K562 (cell line): ENCODE data around the gene GOLGB1. TPM values are rescaled to one million over a fixed set of nuclear protein-coding genes. Genes with fewer than 3 reads are reported as not detected.

Experiments used
- ATAC-seq: fragments of 200-7000 bp; cut with Tn5 transposase; 3 replicates; pipeline ENCODE4 v1.9.1; 2020; ENCODE audit warnings: moderate library complexity
- BruUV-seq: library from RNA; stranded (reverse); fragments of 400-500 nt; replicated peaks from 2 replicates; lab custom pipeline; 2021; lab: Mats Ljungman, UMichigan
- CTCF ChIA-PET: fragments of 300-600 bp; formaldehyde crosslinking; extraction: SDS; loops from one replicate; lab custom pipeline; 2021; ENCODE audit warnings: low intra/inter-chr PET ratio; lab: Yijun Ruan, JAX
- POLR2A ChIA-PET: fragments of 300-600, 350-650 bp; sonication (Branson Sonifier 250); formaldehyde crosslinking; extraction: SDS; loops from one replicate; lab custom pipeline; 2021; ENCODE audit warnings: antibody characterized with exemption, inconsistent platforms; lab: Yijun Ruan, JAX
- DNase-seq, 4 experiments: peaks; one replicate each; pipeline versions ENCODE4 v3.0.0 to v3.0.0-alpha.2; 2011 to 2018; ENCODE audit warnings: low spot score in 3 of 4, mixed read lengths in 3 of 4; ENCODE audit errors: extremely low read depth in 1 of 4
- FAIRE-seq: peaks from 2 replicates; lab custom pipeline; 2011; peaks lifted over from hg19 to GRCh38; lab: Jason Lieb, UNC
- H2AFZ ChIP-seq: 2 replicates; pipeline ENCODE4 v1.6.0; 2011; ENCODE audit warnings: low read depth, low read length, control low read depth, inconsistent platforms
- H3K27ac ChIP-seq: fragments of 200-600 bp; 3 replicates; pipeline ENCODE4 v1.8.0; 2011; ENCODE audit warnings: low read depth, mild to moderate bottlenecking, control low read depth, inconsistent platforms, low read length, moderate library complexity, mixed read lengths; ENCODE audit errors: extremely low read depth
- H3K27me3 ChIP-seq, 2 experiments: fragments of 300-600 bp in 1 of 2; 2 replicates in 1 of 2; 3 replicates in 1 of 2; pipeline versions ENCODE4 v1.6.0 to v1.8.0; 2011; ENCODE audit warnings: inconsistent platforms in 2 of 2, low read length in 2 of 2, mild to moderate bottlenecking in 1 of 2, mixed read lengths in 1 of 2, moderate library complexity in 1 of 2; ENCODE audit not compliant: control insufficient read depth in 2 of 2, insufficient read depth in 2 of 2
- H3K36me3 ChIP-seq: fragments of 300-600 bp; 3 replicates; pipeline ENCODE4 v1.8.0; 2011; ENCODE audit warnings: mild to moderate bottlenecking, low read length, inconsistent platforms; ENCODE audit not compliant: control insufficient read depth, insufficient read depth
- H3K4me1 ChIP-seq, 2 experiments: fragments of 200-600 bp in 1 of 2; replicated peaks in 1 of 2; 2 replicates in 1 of 2; 3 replicates in 1 of 2; pipeline versions ENCODE4 v1.5.1 to v1.8.0; 2011; ENCODE audit warnings: inconsistent platforms in 2 of 2, low read length in 2 of 2, mild to moderate bottlenecking in 1 of 2, mixed read lengths in 1 of 2, moderate library complexity in 1 of 2; ENCODE audit not compliant: control insufficient read depth in 2 of 2, insufficient read depth in 2 of 2
- H3K4me2 ChIP-seq: 2 replicates; pipeline ENCODE4 v1.6.1; 2011; ENCODE audit warnings: low read length, control low read depth, inconsistent platforms, mixed read lengths; ENCODE audit not compliant: insufficient read depth
- H3K4me3 ChIP-seq: fragments of 200-600 bp; sonication (generic), shearing (Covaris generic); 2 replicates; pipeline ENCODE4 v1.5.1; 2016; ENCODE audit warnings: control low read depth, inconsistent platforms
- H3K79me2 ChIP-seq: fragments of 200-600 bp; 3 replicates; pipeline ENCODE4 v1.8.0; 2011; ENCODE audit warnings: low read length, inconsistent platforms; ENCODE audit not compliant: control insufficient read depth, insufficient read depth
- H3K9ac ChIP-seq, 2 experiments: 2 replicates each; pipeline versions ENCODE4 v1.6.0 to v1.6.1; 2011; ENCODE audit warnings: low read depth in 2 of 2, low read length in 2 of 2, control low read depth in 1 of 2, inconsistent platforms in 1 of 2, mild to moderate bottlenecking in 1 of 2, mixed read lengths in 1 of 2; ENCODE audit not compliant: insufficient read depth in 1 of 2
- H3K9me1 ChIP-seq: one replicate; pipeline ENCODE4 v1.6.0; 2011; ENCODE audit warnings: inconsistent platforms, mild to moderate bottlenecking, low read length, moderate library complexity; ENCODE audit not compliant: control insufficient read depth, insufficient read depth
- H3K9me3 ChIP-seq: replicated peaks from 2 replicates; pipeline ENCODE4 v1.5.1; 2011; ENCODE audit warnings: low read depth, low read length, inconsistent platforms; ENCODE audit not compliant: control insufficient read depth, insufficient read depth
- H4K20me1 ChIP-seq: replicated peaks from 2 replicates; pipeline ENCODE4 v1.6.1; 2011; ENCODE audit warnings: low read length, inconsistent platforms, mixed read lengths; ENCODE audit not compliant: control insufficient read depth, insufficient read depth
- BACH1 ChIP-seq: fragments of 200-800 bp; sonication (Bioruptor generic); IDR thresholded peaks from 2 replicates; pipeline ENCODE4 v1.6.1; 2016; ENCODE audit warnings: missing genetic modification characterization, missing compliant biosample characterization
- GATAD2A ChIP-seq: fragments of 450-650 bp; IDR thresholded peaks from 2 replicates; pipeline ENCODE4 v1.6.1; 2017
- JUND ChIP-seq, 2 experiments: IDR thresholded peaks; 2 replicates in 1 of 2; 3 replicates in 1 of 2; pipeline ENCODE4 v1.6.1; 2011; ENCODE audit warnings: borderline replicate concordance in 2 of 2, low read depth in 2 of 2, low read length in 2 of 2, improper control_type of control experiment in 1 of 2, missing biosample characterization in 1 of 2, missing genetic modification characterization in 1 of 2, missing genetic modification reagents in 1 of 2
- MED1 ChIP-seq: sonication (generic); formaldehyde crosslinking; IDR thresholded peaks from 2 replicates; pipeline ENCODE4 v1.8.1; 2023; ENCODE audit warnings: missing genetic modification reagents, borderline replicate concordance
- MYNN ChIP-seq, 2 experiments: sonication (generic); formaldehyde crosslinking in 1 of 2; IDR thresholded peaks; 2 replicates each; pipeline versions ENCODE4 v1.5.0 to v1.6.1; 2016 to 2020; ENCODE audit warnings: antibody characterized with exemption in 1 of 2, missing genetic modification reagents in 1 of 2
- NUFIP1 ChIP-seq: fragments of 450-650 bp; IDR thresholded peaks from 2 replicates; pipeline ENCODE4 v1.6.1; 2018; ENCODE audit not compliant: partially characterized antibody
- SAFB ChIP-seq: fragments of 200-400 bp; formaldehyde crosslinking; IDR thresholded peaks from 2 replicates; pipeline ENCODE4 v1.6.1; 2017; ENCODE audit warnings: low read depth, low read length, borderline replicate concordance
- ZKSCAN1 ChIP-seq: fragments of 150-350 bp; IDR thresholded peaks from 2 replicates; pipeline ENCODE4 v1.6.1; 2016; ENCODE audit warnings: low read depth, low read length
- ZKSCAN3 ChIP-seq: fragments of 250-450 bp; sonication (Bioruptor Pico); IDR thresholded peaks from 2 replicates; pipeline ENCODE4 v1.4.0; 2020
- ZNF146 ChIP-seq: IDR thresholded peaks from one replicate; pipeline ENCODE4 v1.6.1; 2018; ENCODE audit warnings: missing compliant biosample characterization; ENCODE audit not compliant: unreplicated experiment
- ZNF696 ChIP-seq: fragments of 250-450 bp; sonication (Bioruptor Pico); conservative IDR thresholded peaks from 2 replicates; pipeline ENCODE4 v1.4.0; 2020; ENCODE audit warnings: mild to moderate bottlenecking, moderate library complexity
- WGBS: fragments of 100-300 bp; shearing (Covaris generic); methylation state at CpG from one replicate; pipeline ENCODE4 v1.1.6; 2016; ENCODE audit warnings: low coverage, mixed read lengths; ENCODE audit not compliant: insufficient coverage; ENCODE audit errors: missing lambda C conversion rate; 5-methylcytosine and 5-hydroxymethylcytosine counted together
- in situ Hi-C: fragments of 300-500 bp; cut with MboI; formaldehyde crosslinking; loops from 4 replicates; pipeline ENCODE4 v1.15.0; 2018; ENCODE audit warnings: inconsistent platforms, mixed read lengths
- intact Hi-C: fragments of 100-400 bp; cut with micrococcal nuclease; formaldehyde crosslinking; loops from 2 replicates; pipeline ENCODE4 v1.14.2; 2022
- polyA plus RNA-seq, 8 experiments: library from polyadenylated mRNA; depleted of rRNA in 4 of 8; stranded (reverse) in 5 of 8; unstranded in 3 of 8; fragments of >200 nt; fragmentation: Nextera tagmentation in 2 of 8; fragmentation: Illumina TruSeq in 1 of 8; extraction: Ambion mirVana in 2 of 8; extraction: Trizol in 1 of 8; gene quantifications; 2 replicates each; pipeline versions ENCODE4 v1.2.1 to v1.2.3, GENCODE V29; 2011 to 2014; ENCODE audit warnings: inconsistent platforms in 1 of 8, missing spikeins in 1 of 8
- total RNA-seq, 7 experiments: library from RNA; depleted of rRNA in 6 of 7; stranded (reverse); fragments of >200 nt in 6 of 7; fragmentation: Illumina TruSeq in 2 of 7; extraction: Trizol in 2 of 7; gene quantifications; 2 replicates each; pipeline versions ENCODE4 v1.2.1 to v1.2.3, GENCODE V29; 2011 to 2021; ENCODE audit warnings: low replicate concordance in 1 of 7
- TF ChIP-seq, protein P1 (sequence below): fragments of 450-650 bp; IDR thresholded peaks from 2 replicates; pipeline ENCODE4 v1.6.1; 2016; ENCODE audit warnings: borderline replicate concordance
- TF ChIP-seq, protein P2 (sequence below): sonication (generic); formaldehyde crosslinking; IDR thresholded peaks from 2 replicates; pipeline ENCODE4 v1.8.0; 2022; ENCODE audit warnings: missing genetic modification reagents, mild to moderate bottlenecking, borderline replicate concordance
- TF ChIP-seq, protein P3 (sequence below), 2 experiments: fragments of 200-800 bp in 1 of 2; sonication (Bioruptor generic) in 1 of 2; sonication (generic) in 1 of 2; formaldehyde crosslinking in 1 of 2; IDR thresholded peaks in 1 of 2; conservative IDR thresholded peaks in 1 of 2; 2 replicates each; pipeline versions ENCODE4 v1.5.0 to v1.6.1; 2016 to 2020; ENCODE audit warnings: missing compliant biosample characterization in 1 of 2, missing genetic modification characterization in 1 of 2, missing genetic modification reagents in 1 of 2

The GOLGB1 gene
- total and polyA plus RNA-seq, 9 of the 15 experiments (the other 6 are each of a cell fraction or from before 2014, with no cell fraction given), result 4.0 to 16.3 (median 9.7) TPM

DNA sequence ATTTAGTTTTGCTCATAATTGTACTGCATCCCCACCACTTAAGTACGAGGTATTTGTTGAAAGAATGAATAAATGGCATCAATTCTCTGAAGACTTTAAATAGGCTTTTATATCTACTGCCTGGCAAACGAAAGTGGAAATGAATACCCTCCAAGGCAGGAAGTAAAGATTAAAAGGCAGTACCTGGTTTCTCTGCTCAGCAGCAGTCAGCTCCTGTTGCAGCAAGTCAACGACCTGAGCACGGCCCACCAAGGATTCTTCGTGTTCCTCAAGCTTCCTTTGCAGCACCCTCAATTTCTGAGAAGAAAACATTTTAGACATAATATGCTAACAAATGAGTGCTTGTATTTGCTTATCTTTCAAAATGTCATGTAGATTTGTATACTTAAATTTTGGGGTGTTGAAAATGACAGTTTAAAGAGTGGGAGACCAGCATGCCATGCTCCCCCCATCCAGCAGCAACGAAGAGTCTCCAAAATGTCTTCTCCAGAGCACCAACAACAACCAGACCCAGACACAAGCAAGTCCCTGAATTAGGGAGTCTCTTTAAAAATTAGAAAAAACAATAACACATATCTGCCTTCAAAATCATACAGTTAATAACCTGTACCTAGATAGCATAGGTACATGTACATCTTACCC lies 31.2 kb downstream of the GOLGB1 start:
- no peak for FAIRE-seq
- ChIA-PET POLR2A (no interaction called here), CTCF (no interaction called here)
- H3K9me3 ChIP-seq, result no peaks in the 10 kb centered on the region
- BruUV-seq, result no TSS peak
- in situ Hi-C loops (no loop called here), intact Hi-C loops (no loop called here)
- DNase-seq, result no peak
- no peaks in the 10 kb centered on the region for H4K20me1 ChIP-seq
- H2AFZ ChIP-seq, result no peak overlapping the region
- no peaks in the 10 kb centered on the region for H3K9me1 ChIP-seq
- 78% methylated on average over 6 of the region's 6 CpGs for WGBS
- no peak for TF ChIP-seq MYNN (IDR thresholded peaks at IDR 0.05)
- TF ChIP-seq MYNN (CRISPR knock-in tag; IDR thresholded peaks at IDR 0.05), result no peak
- no peak for TF ChIP-seq BACH1
- TF ChIP-seq NUFIP1, result no peak
- TF ChIP-seq, protein P1, sequence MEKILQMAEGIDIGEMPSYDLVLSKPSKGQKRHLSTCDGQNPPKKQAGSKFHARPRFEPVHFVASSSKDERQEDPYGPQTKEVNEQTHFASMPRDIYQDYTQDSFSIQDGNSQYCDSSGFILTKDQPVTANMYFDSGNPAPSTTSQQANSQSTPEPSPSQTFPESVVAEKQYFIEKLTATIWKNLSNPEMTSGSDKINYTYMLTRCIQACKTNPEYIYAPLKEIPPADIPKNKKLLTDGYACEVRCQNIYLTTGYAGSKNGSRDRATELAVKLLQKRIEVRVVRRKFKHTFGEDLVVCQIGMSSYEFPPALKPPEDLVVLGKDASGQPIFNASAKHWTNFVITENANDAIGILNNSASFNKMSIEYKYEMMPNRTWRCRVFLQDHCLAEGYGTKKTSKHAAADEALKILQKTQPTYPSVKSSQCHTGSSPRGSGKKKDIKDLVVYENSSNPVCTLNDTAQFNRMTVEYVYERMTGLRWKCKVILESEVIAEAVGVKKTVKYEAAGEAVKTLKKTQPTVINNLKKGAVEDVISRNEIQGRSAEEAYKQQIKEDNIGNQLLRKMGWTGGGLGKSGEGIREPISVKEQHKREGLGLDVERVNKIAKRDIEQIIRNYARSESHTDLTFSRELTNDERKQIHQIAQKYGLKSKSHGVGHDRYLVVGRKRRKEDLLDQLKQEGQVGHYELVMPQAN, result no peak
- TF ChIP-seq, protein P2, sequence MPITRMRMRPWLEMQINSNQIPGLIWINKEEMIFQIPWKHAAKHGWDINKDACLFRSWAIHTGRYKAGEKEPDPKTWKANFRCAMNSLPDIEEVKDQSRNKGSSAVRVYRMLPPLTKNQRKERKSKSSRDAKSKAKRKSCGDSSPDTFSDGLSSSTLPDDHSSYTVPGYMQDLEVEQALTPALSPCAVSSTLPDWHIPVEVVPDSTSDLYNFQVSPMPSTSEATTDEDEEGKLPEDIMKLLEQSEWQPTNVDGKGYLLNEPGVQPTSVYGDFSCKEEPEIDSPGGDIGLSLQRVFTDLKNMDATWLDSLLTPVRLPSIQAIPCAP, result no peak
- TF ChIP-seq ZKSCAN3 (CRISPR knock-in tag), result no peak
- TF ChIP-seq JUND (IDR thresholded peaks at IDR 0.05; ENCODE audit: borderline replicate concordance, low read depth, low read length), result no peak
- TF ChIP-seq JUND (tag; IDR thresholded peaks at IDR 0.05; ENCODE audit: borderline replicate concordance, low read depth, low read length), result no peak
- TF ChIP-seq ZKSCAN1, result no peak
- TF ChIP-seq ZNF146, result no peak
- no peak for TF ChIP-seq ZNF696 (CRISPR knock-in tag)
- TF ChIP-seq, protein P3, sequence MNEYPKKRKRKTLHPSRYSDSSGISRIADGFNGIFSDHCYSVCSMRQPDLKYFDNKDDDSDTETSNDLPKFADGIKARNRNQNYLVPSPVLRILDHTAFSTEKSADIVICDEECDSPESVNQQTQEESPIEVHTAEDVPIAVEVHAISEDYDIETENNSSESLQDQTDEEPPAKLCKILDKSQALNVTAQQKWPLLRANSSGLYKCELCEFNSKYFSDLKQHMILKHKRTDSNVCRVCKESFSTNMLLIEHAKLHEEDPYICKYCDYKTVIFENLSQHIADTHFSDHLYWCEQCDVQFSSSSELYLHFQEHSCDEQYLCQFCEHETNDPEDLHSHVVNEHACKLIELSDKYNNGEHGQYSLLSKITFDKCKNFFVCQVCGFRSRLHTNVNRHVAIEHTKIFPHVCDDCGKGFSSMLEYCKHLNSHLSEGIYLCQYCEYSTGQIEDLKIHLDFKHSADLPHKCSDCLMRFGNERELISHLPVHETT (CRISPR knock-in tag; conservative IDR thresholded peaks at IDR 0.05 in 1 of 2, IDR thresholded peaks at IDR 0.05 in 1 of 2), result no peak
- TF ChIP-seq MED1 (CRISPR knock-in tag), result no peak
- TF ChIP-seq GATAD2A, result no peak
- no peak for TF ChIP-seq SAFB
- H3K27ac ChIP-seq, result no peak overlapping the region
- no peak overlapping the region for H3K9ac ChIP-seq
- peaks cover 49% of the 10 kb centered on the region; the same call in 2 of the 3 replicates for H3K36me3 ChIP-seq
- H3K4me3 ChIP-seq, result no peak overlapping the region
- H3K79me2 ChIP-seq, result no peaks in the 10 kb centered on the region
- no peaks in the 10 kb centered on the region for H3K27me3 ChIP-seq
- H3K4me2 ChIP-seq, result no peak overlapping the region
- H3K4me1 ChIP-seq, result no peaks in the 10 kb centered on the region
- ATAC-seq, result no peak
